Renal cortical epithelial cell (primary cell): ENCODE measurements around the gene CHAMP1. TPM values are rescaled to one million over a fixed set of nuclear protein-coding genes. Genes with fewer than 3 reads are reported as not detected.
"Not testable (repeated sequence)": the region's sequence is repeated elsewhere in the genome, so short reads cannot be mapped to it uniquely, and the experiment has no call there.

ENCODE experiments used
- DNase-seq: peaks from one replicate; pipeline ENCODE4 v3.0.0-alpha.2; 2011; ENCODE audit warnings: low read depth
- total RNA-seq: library from RNA; depleted of rRNA; stranded (reverse); fragments of >200 nt; gene quantifications from 2 replicates; pipeline ENCODE4 v1.2.3, GENCODE V29; 2014

CHAMP1 gene
- total RNA-seq, 1 donor from 2014 or later, result 15.9 TPM

GRCh38 chr13:114299604-114300305 lies 14.5 kb upstream of the CHAMP1 start:
- no peak for DNase-seq

- DNase-seq, result no peak
Observed at GRCh38 chr13:114303700-114304327, 10.5 kb upstream of the CHAMP1 start.

- DNase-seq, result no peak
Observed at GRCh38 chr13:114304346-114305034, 9.8 kb upstream of the CHAMP1 start.

GRCh38 chr13:114309086-114309485 lies 5.2 kb upstream of the CHAMP1 start:
- DNase-seq, result no peak

- peak; percentile 14 for DNase-seq
Observed at GRCh38 chr13:114309806-114310410, 4.4 kb upstream of the CHAMP1 start.

- no peak for DNase-seq
Observed at GRCh38 chr13:114310956-114311355, 3.3 kb upstream of the CHAMP1 start.

- no peak for DNase-seq
Observed at GRCh38 chr13:114311387-114311786, 2.9 kb upstream of the CHAMP1 start.

- no peak for DNase-seq
Observed at GRCh38 chr13:114311908-114312307, 2.4 kb upstream of the CHAMP1 start.

- DNase-seq, result no peak
Observed at GRCh38 chr13:114313061-114313860, 1.0 kb upstream of the CHAMP1 start.

GRCh38 chr13:114315074-114315785 lies 927 bp downstream of the CHAMP1 start:
- no peak for DNase-seq

- no peak for DNase-seq
Observed at GRCh38 chr13:114318624-114319023, 4.3 kb downstream of the CHAMP1 start.

GRCh38 chr13:114319441-114319913 lies 5.2 kb downstream of the CHAMP1 start:
- peak; percentile 33 for DNase-seq

GRCh38 chr13:114320065-114320464 lies 5.8 kb downstream of the CHAMP1 start:
- DNase-seq, result no peak

- DNase-seq, result no peak
Observed at GRCh38 chr13:114321256-114321655, 7.0 kb downstream of the CHAMP1 start.

- DNase-seq, result no peak
Observed at GRCh38 chr13:114323349-114323748, 9.0 kb downstream of the CHAMP1 start.

GRCh38 chr13:114324334-114324733 lies 10.0 kb downstream of the CHAMP1 start:
- DNase-seq, result no peak

- no peak for DNase-seq
Observed at GRCh38 chr13:114325729-114326128, 11.4 kb downstream of the CHAMP1 start.

- no peak for DNase-seq
Observed at GRCh38 chr13:114328034-114328433, 13.7 kb downstream of the CHAMP1 start.

- no peak for DNase-seq
Observed at GRCh38 chr13:114328595-114328994, 14.3 kb downstream of the CHAMP1 start.

GRCh38 chr13:114330086-114330485 lies 15.8 kb downstream of the CHAMP1 start:
- no peak for DNase-seq

GRCh38 chr13:114333881-114334280 lies 19.6 kb downstream of the CHAMP1 start:
- DNase-seq, result not testable (repeated sequence)
